Cardiac fibroblast (primary cell): ENCODE measurements around the gene BRSK1.

Source experiments
- DNase-seq, 2 donors: peaks; one replicate each; pipeline versions ENCODE4 v3.0.0 to v3.0.0-alpha.2; 2010; ENCODE audit warnings: low read depth in 2 of 2
- H3K4me3 ChIP-seq, 2 donors: replicated peaks in 1 of 2; 1 replicate in 1 of 2; 2 replicates in 1 of 2; pipeline ENCODE4 v1.5.1; 2011; ENCODE audit warnings: low read depth in 2 of 2, low read length in 2 of 2, mild to moderate bottlenecking in 2 of 2, moderate library complexity in 1 of 2
- TF ChIP-seq, protein P1 (sequence below): IDR thresholded peaks from one replicate; pipeline ENCODE4 v1.5.1; 2011; ENCODE audit warnings: low read depth, mild to moderate bottlenecking, low read length, inconsistent platforms

BRSK1 gene

DNA sequence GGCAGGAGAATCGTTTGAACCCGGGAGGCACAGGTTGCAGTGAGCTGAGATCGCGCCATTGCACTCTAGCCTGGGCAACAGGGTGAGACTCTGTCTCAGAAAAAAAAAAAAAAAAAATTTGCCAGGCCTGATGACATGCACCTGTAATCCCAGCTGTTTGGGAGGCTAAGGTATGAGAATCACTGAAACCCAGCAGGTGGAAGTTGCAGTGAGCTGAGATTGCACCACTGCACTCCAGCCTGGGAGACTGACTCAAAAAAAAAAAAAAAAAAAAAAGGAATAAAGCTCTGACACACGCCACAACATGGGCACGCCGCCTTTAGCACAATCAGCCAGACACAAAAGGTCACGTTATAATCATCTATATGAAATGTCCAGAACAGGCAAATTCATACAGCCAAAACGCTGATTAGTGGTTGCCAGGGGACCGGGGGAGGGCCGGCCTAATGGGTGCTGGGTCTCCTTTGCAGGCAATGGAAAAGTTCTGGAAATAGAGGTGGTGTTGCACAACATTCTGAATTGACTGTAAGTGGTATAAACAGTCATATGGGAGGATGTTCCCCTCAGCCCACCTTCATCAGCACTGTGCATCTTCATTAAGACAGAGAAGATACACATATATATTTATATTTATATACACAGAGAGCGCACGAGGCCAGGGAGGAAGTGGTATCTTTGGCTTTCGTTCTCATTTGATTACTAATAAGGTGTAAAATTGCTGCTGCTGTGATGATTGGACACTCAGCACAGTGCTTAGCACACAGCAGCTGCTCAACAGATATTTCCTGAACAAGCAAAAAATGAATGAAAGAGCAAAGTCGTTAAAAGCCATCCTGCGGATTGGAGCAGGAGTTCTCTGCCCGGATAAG is 7.7 kb upstream of the BRSK1 start:
- no peak overlapping the region for H3K4me3 ChIP-seq
- no peak for DNase-seq
- TF ChIP-seq, protein P1, sequence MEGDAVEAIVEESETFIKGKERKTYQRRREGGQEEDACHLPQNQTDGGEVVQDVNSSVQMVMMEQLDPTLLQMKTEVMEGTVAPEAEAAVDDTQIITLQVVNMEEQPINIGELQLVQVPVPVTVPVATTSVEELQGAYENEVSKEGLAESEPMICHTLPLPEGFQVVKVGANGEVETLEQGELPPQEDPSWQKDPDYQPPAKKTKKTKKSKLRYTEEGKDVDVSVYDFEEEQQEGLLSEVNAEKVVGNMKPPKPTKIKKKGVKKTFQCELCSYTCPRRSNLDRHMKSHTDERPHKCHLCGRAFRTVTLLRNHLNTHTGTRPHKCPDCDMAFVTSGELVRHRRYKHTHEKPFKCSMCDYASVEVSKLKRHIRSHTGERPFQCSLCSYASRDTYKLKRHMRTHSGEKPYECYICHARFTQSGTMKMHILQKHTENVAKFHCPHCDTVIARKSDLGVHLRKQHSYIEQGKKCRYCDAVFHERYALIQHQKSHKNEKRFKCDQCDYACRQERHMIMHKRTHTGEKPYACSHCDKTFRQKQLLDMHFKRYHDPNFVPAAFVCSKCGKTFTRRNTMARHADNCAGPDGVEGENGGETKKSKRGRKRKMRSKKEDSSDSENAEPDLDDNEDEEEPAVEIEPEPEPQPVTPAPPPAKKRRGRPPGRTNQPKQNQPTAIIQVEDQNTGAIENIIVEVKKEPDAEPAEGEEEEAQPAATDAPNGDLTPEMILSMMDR: no peak

DNA sequence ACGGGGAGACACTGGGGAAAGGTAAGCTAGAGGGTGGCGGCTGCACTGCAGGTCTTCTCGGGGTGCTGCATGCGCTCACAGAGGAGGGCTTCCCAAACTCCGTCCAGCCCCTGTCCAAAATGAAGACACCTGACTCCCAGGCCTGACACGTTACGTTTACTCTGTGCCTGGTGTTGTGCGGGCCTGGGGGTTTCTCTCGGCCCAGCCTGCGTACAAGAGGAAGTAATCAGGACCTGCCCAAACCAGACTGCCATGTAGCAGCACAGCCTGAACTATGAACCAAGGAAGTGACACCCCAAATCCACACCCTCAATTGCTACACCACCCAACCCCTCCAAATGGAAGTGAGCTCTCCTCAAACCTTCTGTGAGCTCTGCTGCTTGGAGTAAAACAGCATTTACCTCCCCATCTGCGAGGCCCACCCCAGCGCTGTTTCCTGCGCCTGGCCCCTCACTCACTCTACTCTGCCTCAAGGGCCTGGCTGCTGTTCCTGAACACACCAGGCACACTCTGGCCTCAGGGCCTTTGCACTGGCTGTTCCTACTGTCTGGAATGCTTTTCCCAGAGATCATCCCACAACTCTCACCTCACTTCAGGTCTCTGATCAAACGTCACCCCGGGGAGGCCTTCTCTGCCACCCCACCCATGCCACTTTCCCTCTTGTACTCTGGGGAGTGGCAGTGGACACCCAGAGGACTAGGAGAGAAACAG is 6.9 kb upstream of the BRSK1 start:
- DNase-seq: no peak
- TF ChIP-seq, protein P1: no peak

DNA sequence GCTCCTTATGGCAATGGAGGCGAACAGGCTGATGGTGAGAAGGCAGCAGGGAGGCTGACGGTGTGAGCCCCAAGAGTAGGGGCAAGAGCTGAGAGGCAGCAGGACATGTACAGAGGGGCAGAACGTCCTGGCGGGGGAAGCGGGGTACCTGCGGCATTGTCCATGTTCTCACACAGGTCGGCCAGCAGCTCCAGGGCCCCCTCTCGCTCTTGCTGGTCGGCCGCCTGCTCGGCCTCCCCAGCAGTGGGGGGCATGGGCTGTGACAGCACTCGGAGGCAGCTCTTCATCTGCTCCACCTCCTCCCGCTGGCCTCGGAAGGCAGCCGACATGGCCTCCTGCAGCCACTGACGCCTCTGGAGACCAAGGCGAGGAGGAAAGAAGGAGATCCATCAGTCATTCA is 6.3 kb upstream of the BRSK1 start:
- TF ChIP-seq, protein P1: no peak
- no peak overlapping the region for H3K4me3 ChIP-seq
- no peak for DNase-seq

More for the DNA sequence above, 6.9 kb upstream of the BRSK1 start:
- H3K4me3 ChIP-seq: no peak overlapping the region

DNA sequence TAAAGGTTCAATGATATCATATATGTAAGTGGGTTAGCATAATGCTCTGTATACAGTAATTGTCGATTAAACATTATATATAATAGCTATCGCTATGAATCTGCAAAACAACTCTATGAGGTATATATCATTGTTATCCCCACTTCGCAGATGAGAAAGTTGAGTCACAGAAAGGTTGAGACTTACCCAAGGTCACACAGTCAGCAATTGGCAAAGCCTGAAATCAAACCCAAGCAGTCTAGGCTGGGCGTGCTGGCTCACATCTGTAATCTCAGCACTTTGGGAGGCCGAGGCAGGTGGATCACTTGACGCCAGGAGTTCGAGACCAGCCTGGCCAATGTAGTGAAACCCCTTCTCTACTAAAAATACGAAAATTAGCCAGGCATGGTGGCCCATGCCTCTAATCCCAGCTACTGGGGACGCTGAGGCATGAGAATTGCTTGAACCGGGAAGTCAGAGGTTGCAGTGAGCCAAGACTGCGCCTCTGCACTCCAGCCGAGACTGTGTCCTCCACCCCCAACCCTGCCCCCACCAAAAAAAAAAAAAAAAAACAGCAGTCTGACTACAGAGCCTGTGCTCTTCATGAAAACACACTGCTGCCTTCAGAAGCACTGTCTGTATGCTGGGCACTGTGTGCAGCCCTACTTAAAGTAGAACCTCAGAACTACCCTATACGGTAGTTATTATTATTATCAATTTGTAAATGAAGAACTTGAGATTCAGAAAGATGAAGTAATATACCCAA is 5.2 kb upstream of the BRSK1 start:
- TF ChIP-seq, protein P1: no peak
- H3K4me3 ChIP-seq: no peak overlapping the region
- no peak for DNase-seq

DNA sequence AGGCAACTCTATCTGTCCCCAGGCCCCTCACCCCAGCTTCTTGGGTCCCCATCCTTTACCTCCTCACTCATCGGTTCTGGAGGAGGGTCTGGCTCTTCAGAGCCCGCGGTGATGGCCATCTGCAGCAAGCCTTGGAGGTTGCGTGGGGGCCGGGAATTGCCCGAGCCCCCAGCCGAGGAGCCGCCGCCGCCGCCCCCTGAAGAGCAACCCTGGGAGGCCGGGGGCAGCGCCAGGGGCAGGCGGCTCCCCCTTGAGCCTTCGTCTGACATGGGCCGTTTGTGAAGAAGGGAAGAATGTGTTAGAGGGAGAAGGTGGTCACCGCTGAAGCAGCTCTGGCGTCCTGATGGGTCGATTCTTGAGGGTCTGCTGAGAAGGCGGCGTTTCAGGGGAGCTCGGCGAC is 4.5 kb upstream of the BRSK1 start:
- peak overlapping the region; percentile 78 to 89 for H3K4me3 ChIP-seq
- TF ChIP-seq, protein P1: no peak
- no peak for DNase-seq

DNA sequence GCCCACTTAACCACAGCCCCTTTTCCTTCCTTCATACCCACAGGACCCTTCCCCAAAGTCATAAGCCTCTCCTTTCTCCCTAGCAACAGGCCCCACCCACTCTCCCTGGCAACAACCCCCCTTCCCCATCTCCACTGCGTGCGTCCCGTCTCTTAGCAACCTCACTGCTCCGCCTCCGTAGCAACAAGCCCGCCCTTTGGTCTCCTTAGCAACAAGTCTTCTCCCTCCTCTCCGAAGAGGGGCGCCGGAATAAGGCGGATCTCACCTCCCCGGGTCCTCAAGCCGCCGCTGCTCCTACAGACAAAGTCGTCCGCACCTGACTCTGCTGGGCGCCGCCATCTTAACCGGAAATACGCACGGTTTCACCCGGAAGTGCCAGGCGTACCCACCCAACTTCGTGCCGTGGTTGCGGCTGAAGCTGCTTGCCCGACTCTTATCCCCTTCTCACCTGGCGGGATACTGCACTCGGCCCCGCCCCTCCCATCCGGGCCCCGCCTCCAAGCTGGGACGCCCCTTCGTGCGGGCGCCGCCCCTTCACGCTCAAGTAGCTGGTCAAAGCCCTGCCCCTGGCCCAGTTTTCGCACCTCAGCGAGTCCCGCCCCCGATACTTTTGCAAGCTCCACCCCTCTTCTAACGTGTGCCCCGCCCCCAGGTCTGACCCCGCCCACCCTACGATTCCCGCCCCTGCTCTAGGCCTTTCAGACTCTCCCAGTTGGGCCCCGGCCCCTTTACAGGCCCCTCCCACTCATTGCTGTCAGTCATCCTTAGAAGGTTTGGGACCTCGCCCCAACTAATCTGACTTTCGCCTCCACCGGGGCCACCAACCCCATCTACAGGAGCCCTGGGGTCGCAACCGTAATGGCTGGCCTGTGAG is 3.8 kb upstream of the BRSK1 start, which contains the start of gene HSPBP1:
TSS of gene HSPBP1 (minus strand) at position 341 of the 874 bp plus-strand sequence. CDS start 502 bp downstream, outside the sequence.
- peak; percentile 95 to 97 for DNase-seq
- TF ChIP-seq, protein P1: no peak
- peak within 1 kb of the TSS; percentile 78 to 89 for H3K4me3 ChIP-seq
